ENCODE results near the gene HSPG2.
"Not testable (repeated sequence)": the region's sequence is repeated elsewhere in the genome, so short reads cannot be mapped to it uniquely, and the experiment has no call there.

Gene HSPG2

DNA sequence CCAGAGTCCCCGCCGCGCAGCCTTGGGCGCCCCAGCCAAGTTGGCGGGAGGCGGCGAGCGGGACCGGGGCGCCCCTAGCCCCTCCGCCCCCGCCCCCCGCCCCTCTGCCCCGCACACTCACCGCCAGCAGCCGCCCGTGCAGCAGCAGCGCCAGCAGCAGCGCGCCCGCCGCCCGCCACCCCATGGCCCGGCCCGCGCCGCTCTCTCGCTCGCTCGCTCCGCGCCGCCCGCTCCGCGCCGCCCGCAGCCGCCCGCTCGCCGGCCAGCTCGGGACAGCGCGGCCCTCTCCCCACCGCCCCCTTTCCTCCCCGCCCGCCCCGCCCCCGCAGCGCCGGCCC lies at the start of gene HSPG2:
TSS of gene HSPG2 (minus strand) at position 277 of the 338 bp plus-strand sequence. CDS start at position 184, 93 bp downstream.
- no peak for DNase-seq (ENCODE audit: low read depth in 2 of 3, low spot score in 1 of 3)

DNA sequence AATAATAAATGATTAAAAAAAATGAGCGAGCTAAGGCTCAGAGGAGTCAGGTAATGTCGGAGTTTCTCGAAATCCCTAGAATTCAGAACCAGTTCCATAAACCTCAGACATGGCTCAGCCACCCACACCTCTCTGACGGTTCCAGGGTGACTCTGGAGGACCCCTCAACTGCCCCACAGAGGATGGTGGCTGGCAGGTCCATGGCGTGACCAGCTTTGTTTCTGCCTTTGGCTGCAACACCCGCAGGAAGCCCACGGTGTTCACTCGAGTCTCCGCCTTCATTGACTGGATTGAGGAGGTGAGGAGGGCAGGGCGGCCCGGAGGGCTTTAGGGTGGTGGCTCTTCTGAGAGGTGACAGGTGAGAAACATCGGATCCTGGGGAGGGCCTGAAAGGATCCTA lies 49.3 kb upstream of the HSPG2 start:
- not testable (repeated sequence) for DNase-seq (ENCODE audit: low read depth in 2 of 3, low spot score in 1 of 3)

DNA sequence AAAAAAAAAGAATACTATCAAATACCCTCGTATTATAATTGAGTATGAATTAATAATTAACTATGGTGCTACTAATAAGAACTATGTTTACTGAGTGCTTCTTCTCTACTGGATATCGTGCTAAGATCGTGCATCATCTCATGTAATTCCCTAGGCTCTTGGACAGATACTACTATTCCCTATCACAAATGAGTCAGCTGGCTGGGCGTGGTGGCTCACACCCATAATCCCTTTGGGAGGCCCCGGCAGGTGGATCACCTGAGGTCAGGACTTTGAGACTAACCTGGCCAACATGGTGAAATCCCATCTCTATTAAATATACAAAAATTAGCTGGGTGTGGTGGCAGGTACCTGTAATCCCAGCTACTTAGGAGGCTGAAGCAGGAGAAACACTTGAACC lies 48.8 kb upstream of the HSPG2 start:
- DNase-seq (ENCODE audit: low read depth in 2 of 3, low spot score in 1 of 3): not testable (repeated sequence)

DNA sequence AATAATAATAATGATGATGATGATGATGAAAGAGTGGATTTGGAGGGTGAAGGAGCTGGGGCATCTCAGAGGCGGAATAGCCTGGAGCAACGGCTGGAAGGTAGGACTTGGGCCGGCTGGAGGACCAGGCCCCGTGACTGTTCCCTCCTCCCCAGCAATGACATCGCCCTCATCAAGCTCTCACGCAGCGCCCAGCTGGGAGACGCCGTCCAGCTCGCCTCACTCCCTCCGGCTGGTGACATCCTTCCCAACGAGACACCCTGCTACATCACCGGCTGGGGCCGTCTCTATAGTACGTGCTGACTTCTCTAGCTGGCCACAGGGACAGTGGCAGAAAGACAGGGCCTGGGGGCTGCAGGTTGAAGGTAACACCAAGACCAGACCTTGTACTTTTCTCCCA lies 46.4 kb upstream of the HSPG2 start:
- not testable (repeated sequence) for DNase-seq (ENCODE audit: low read depth in 2 of 3, low spot score in 1 of 3)

DNA sequence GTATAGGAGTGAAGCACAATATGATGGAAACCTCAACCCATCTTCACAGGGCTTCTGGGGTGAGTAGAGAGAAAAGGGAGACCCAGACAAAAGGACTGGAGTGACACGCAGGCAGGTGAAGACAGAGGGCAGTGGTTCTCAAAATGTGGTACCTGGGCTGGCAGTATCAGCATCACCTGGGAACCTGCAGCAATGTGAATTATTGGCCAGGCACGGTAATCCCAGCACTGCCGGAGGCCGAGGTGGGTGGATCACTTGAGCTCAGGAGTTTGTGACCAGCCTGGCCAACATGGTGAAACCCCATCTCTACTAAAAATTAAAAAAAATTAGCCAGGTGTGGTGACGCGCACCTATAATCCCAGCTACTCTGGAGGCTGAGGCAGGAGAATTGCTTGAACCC lies 45.0 kb upstream of the HSPG2 start:
- not testable (repeated sequence) for DNase-seq (ENCODE audit: low read depth in 2 of 3, low spot score in 1 of 3)

DNA sequence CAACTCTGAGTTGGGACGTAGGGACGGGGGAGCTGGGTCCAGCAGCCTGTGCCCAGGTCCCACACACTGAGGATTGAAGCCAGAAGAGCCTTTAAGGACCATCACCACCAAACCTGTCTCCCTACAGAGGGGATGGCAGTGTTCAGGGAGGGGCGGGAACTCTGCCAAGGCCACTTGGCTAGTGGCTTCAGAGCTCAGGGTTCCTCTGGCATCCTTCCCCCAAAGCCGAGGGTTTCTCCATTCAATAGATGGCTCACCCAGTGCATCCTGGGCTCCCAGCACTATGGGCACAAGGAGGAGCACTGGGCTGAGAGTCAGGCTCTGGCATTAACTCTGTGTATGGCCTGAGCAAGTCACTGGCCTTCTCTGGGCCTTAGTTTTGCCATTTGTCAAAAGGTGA lies 44.1 kb upstream of the HSPG2 start:
- DNase-seq (ENCODE audit: low read depth in 2 of 3, low spot score in 1 of 3): not testable (repeated sequence)

DNA sequence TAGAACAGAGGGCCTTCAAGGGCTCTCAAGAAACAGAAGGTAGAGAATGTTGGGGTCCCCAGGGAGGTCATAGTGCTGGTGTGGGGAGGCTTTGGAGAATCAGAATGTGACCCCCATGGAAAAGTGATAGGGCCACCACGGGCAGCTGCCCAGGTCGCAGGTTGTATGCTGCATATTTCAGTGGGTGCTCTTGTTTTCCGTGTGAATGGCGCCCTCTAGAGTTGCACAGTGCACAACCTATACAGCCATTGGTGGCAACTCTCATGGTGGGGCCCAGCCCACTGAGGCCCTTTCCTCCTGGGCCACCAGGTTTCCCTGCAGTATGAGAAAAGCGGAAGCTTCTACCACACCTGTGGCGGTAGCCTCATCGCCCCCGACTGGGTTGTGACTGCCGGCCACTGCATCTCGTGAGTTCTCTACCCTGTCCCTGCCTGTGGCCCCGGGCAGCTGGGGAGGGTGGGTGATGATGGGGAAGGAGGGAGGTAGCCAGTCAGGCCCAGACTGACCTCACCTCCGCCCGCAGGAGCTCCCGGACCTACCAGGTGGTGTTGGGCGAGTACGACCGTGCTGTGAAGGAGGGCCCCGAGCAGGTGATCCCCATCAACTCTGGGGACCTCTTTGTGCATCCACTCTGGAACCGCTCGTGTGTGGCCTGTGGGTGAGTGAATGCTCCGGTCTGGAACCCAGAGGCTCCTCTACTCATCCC lies 43.6 kb upstream of the HSPG2 start:
- not testable (repeated sequence) for DNase-seq (ENCODE audit: low read depth in 2 of 3, low spot score in 1 of 3)

DNA sequence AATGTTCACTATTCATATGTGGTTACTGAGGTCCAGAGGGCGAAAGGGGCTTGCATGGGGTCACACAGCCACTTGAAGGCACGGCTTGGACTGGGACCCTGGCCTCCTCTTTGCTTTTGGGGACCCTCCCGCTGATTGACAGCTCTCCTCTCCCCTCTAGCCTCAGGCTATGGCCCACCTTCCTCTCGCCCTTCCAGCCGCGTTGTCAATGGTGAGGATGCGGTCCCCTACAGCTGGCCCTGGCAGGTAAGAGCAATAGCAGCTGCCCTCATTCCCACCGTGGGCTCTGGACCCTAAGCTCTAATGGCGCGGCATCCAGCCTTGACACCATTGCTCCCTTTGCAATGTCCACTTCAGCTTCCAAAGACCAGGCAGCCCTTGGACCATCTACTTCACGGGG lies 41.1 kb upstream of the HSPG2 start:
- not testable (repeated sequence) for DNase-seq (ENCODE audit: low read depth in 2 of 3, low spot score in 1 of 3)

DNA sequence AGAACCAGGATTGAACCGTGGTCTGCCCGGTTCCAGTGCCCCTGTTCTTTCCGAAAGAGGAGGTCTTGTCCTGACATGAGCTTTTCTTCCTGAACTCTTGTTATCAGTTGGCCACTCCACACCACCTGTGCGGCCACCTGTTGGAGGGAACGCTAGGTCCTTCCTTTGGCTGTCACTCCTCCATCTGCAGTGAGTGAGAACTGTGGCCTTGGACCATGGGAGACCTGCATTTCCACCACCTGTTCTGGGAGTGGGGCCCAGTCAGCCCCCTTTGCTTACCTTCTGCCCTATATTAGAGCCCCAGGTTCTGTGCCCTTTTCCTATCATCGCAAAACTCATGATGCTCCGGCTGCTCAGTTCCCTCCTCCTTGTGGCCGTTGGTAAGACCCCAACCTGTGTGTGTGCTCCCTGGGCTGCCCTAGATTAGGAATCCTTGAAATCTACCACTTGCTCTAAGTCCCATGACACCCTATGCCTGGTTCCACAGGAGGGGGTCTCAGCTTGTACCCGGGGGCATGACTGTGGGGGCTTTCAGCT lies 39.7 kb upstream of the HSPG2 start, which contains the start of gene CELA3B:
TSS of gene CELA3B (plus strand) at position 320 of the 537 bp plus-strand sequence. CDS start at position 338, 18 bp downstream.
- not testable (repeated sequence) for DNase-seq (ENCODE audit: low read depth in 2 of 3, low spot score in 1 of 3)

DNA sequence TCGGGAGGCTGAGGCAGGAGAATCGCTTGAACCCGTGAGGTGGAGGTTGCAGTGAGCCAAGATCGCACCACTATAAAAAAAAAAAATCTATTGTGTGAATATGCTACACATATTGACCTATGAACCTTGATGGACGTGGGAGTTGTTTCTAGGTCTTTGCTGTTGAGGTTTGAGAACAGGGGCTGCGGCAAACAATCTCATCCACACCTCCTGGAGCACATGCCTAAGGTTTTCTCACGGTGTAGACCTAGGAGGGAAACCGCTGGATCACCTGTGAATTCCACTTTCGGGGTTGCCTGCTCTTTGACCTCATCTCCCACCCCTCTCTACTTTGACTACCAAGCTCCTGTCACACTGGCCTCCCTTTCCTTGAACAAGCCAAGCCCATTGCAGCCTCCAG lies 38.2 kb upstream of the HSPG2 start:
- DNase-seq (ENCODE audit: low read depth in 2 of 3, low spot score in 1 of 3): not testable (repeated sequence)

DNA sequence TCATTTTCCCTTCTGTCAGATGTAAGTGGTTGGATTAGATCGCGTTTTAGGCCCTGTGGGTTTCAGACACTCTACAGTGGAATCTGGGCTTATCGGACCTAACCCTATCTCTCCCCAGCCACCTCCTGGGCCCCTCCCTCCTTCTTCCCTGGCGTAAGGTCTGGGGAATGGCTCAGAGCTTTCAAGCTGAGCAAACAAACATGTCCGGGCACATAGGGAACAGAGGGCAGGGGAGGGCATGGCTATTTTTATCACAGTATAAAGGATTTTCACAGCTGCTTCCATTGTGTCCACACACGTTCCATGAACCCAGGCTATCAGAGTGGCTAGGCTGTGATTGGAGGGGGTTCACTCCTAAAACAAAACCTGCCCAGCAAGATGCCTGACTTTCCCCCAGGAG lies 37.6 kb upstream of the HSPG2 start:
- DNase-seq (ENCODE audit: low read depth in 2 of 3, low spot score in 1 of 3): not testable (repeated sequence)

DNA sequence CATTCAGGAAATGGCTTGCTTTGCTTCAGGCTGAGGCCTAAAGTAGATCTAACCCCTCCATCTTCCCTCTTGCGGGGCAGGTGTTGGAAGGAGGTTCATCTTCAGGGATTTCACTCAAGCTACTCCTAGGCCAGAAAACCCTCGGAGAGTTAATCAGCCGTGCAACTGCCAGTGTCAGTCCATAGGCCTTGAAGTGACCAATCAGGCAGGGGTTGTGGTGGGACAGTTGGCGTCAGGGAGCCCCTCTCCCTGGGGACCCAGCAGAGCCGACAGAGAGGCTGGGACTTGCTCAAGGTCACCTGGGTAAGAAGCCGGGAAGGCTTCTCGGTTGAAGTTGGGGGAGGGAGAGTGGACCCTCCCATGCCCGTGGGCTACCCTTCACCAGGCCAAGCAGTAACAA lies 36.8 kb upstream of the HSPG2 start:
- DNase-seq (ENCODE audit: low read depth in 2 of 3, low spot score in 1 of 3): not testable (repeated sequence)

DNA sequence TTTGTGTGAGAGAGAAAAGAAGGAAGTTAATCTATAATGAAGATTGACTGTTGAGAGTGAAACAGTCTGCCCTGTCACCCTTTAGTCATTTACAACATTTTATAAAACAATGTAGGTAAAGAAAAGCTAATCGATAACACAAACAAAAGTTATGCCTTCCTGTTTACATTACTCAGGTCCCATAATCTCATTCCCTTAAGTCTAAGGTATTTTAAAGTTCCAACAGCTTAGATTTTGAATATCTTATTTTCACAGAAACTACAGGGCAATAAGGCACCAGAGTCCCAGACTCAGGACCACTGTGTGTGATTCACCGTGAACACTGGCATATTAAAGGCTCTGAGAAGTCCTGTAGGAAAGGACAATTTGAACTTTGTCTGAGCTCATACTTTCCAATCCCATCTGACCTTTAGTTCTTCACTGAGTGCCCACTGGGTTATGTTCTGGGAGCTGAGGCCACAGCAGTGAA lies 35.9 kb upstream of the HSPG2 start:
- DNase-seq (ENCODE audit: low read depth in 2 of 3, low spot score in 1 of 3): not testable (repeated sequence)

DNA sequence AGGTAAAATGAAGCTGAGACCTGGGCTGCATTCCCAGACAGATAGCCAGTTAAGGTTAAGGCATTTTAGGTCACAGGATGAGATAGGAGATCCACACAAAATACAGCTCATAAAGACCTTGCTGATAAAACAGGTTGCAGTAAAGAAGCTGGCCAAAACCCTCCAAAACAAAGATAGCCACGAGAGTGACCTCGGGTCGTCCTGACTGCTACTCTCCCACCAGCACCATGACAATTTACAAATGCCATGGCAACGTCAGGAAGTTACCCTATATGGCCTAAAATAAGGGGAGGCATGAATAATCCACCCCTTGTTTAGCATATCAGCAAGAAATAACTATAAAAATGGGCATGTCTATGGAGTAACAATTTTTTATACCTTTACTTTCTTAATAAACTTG lies 33.4 kb upstream of the HSPG2 start:
- not testable (repeated sequence) for DNase-seq (ENCODE audit: low read depth in 2 of 3, low spot score in 1 of 3)

DNA sequence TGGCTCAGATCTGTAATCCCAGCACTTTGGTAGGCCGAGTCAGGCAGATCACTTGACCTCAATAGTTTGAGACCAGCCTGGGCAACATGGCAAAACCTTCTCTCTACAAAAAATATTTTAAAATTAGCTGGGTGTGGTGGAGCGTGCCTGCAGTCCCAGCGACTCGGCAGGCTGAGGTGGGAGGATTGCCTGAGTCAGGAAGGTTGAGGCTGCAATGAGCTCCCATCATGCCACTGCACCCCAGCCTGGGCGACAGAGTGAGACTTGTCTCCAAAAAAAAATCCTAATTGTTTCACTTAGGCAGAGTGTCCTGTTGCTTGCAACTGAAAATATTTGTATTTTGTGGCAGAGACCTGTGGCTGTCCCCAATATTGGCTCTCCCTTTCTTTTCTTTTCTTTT lies 32.0 kb upstream of the HSPG2 start:
- not testable (repeated sequence) for DNase-seq (ENCODE audit: low read depth in 2 of 3, low spot score in 1 of 3)

DNA sequence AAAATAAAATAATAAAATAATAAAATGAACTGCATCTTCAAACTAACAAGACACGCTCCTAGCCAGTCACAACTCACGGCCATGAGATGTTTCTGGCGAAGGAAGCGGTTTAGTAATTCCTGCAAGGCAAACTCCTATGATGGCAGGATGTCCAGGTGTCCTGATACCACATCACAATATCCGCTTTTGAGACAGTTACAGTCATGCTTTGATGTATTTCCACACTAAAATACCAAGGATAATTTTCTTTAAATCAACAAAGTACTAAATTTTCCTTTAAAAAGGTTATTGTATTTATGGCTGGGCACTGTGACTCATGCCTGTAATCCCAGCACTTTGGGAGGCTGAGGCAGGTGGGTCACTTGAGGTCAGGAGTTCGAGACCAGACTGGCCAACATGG lies 30.1 kb upstream of the HSPG2 start:
- DNase-seq (ENCODE audit: low read depth in 2 of 3, low spot score in 1 of 3): not testable (repeated sequence)

DNA sequence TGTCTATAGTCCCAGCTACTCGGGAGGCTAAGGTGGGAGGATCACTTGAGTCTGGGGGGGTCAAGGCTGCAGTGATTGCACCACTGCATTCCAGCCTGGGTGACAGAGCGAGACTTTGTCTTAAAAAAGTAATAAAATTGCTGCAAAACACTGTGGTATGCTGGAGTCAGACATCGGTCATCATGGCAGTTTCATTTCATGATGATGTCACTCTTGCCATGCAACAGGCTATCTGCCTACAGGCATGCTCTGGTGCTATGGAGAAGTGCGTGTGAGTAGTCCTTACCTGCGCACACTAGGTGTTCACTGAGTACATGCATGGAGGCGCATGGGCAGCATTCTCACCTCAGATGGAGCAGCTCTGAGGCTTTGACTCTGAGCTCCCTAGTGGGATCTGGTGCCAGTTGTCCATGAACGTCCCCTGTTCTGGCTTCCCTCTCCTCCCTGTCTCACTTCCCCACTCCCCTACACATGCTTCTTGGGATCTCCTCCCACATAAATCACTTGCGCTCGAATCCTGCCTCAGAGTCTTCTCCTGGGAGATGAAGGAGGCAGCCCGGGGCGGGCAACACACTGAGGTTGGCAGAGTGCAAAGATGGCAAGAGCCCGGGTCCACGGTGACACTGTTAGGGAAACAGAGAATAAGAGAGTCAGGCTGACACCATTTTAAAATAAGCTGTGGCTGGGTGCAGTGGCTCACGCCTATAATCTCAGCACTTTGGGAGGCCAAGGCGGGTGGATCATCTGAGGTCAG lies 29.3 kb upstream of the HSPG2 start:
- no peak for DNase-seq (ENCODE audit: low read depth in 2 of 3, low spot score in 1 of 3)

DNA sequence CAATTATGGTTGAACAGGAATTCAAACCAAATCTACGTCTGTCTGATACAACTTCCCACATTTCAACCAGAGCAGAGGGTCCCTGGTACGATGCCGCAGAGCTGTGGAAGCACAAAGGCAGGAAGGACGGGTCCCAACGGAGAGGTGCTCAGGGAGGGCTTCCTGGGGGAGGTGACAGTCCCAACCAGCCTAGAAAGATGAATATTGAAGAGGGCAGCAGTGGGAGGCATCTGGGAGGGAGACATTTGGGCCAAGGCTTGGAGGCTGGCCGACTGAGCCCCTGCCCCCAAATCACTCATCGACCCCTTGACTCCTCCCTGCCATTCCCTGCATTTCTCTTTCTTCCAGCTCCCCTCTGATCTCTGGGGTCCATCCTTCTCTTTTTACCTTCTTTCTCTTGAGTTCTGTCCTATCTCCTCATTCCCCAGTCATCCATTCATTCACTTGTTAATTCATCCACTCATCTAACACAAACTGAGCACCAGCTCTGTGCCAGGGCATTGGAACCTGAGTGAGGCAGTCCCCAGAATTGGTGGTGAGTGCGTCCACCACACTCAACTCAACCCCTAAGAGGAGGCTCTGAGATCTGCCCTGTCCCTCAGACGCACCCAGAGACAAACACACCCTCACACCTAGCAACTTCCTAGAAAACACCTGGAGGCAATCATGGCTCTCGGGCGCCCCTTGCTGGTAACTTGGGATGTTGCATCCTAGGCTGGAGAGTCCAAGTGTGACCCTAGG lies 26.5 kb upstream of the HSPG2 start:
- peak; percentile 68 to 91 (median 72) for DNase-seq (ENCODE audit: low read depth in 2 of 3, low spot score in 1 of 3)

DNA sequence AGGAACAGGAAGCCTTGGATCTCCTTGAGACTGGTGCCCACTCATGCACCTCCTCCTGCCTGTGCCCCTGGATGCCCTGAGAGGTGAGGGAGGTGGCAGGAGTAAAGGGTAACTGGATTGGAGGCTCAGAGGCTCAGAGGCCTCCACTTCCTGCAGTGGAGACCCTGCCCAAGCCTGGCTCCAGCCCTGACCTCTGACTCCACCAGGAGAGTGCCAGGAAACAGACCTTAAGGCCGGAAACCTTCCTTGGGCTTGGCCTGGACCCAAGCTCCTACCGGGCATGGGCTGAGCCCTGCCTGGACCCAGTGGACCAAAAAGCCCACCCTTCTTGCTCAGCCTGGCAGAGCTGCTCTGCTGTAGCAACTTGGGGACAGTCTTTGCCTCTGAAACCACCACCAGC lies 24.7 kb upstream of the HSPG2 start:
- no peak for DNase-seq (ENCODE audit: low read depth in 2 of 3, low spot score in 1 of 3)

DNA sequence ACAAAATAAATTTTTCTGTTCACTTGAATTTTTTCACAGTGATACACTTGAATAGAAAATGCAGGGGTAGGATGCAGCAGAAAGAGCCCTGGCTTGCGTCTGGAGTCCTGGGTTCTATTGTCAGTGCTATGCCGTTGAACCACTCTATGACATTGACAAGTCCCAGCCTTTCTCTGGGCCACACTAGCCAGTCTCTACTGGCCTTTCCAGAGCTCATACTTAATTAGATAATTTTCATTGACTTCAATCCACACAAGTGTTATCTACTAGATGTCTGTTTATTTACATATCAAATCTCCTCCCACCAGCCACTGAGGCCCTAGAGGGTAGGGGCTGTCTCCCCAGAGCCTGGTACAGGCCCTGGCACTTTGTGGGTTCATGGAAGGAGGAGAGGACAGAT lies 24.2 kb upstream of the HSPG2 start:
- no peak for DNase-seq (ENCODE audit: low read depth in 2 of 3, low spot score in 1 of 3)
